ENCODE results near the gene JARID2. TPM values are rescaled to one million over a fixed set of nuclear protein-coding genes. Genes with fewer than 3 reads are reported as not detected.
A peak's percentile ranks its signal among the peaks of the same experiment; 100 is the strongest.

JARID2 gene
- total RNA-seq, 1 donor from 2014 or later, result 38.9 TPM

DNA sequence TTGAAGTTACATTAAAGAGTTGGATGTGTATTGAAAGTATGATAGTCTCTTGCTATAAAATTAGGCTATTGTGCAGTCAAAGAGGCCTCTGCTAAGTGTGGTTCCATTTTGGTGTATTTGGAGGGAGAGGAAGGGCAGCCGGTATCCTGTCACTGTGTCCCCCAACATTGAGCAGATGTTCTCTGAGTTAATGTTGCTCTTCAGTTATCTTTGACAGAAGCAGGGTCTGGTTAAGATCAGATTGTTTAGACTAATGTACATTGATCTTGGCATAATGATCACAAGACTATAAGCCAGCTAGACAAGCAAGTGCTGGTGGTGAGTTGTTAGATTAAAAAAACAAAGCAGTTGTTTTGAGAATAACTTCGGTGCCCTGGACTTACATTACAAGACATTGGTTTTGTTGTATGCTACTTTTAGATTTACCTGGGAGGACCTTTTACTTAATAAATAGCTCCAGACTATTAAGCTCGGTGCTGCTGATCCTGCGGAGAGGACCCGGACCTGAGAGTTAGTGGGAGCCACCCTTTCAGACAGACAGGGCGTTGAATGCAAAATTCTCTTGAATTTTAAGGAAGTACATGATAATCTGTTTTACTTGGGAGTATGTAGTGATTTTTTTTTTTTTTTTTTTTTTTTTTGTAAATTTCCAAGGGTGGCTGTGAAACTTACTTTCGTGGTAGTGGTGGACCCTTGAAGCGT is 97.8 kb downstream of the JARID2 start:
- no peak for TF ChIP-seq EZH2phosphoT487 (IDR thresholded peaks at IDR 0.05)
- H3K4me2 ChIP-seq, result no peak overlapping the region
- peaks cover 100% of the 10 kb centered on the region for H3K79me2 ChIP-seq (ENCODE audit: low read depth)
- H3K27me3 ChIP-seq, result no peaks in the 10 kb centered on the region
- no peaks in the 10 kb centered on the region for H3K9me3 Mint-ChIP-seq
- no peak overlapping the region for H3K4me3 ChIP-seq
- H3K4me1 ChIP-seq, result peaks cover 40% of the 10 kb centered on the region
- peak overlapping the region; percentile 21 for H3K27ac Mint-ChIP-seq
- peaks cover 66% of the 10 kb centered on the region for H4K20me1 ChIP-seq (ENCODE audit: low read depth)
- no peak overlapping the region for H3K9ac ChIP-seq
- DNase-seq (ENCODE audit: low spot score), result no peak
- H3K27ac ChIP-seq, result no peak overlapping the region
- no peak overlapping the region for H2AFZ ChIP-seq (replicated peaks)
- H3K4me1 Mint-ChIP-seq, result peaks cover 38% of the 10 kb centered on the region
- H3F3A ChIP-seq (ENCODE audit: low read depth), result no peaks in the 10 kb centered on the region
- peaks cover 3% of the 10 kb centered on the region for H3K36me3 Mint-ChIP-seq
- H3K27me3 Mint-ChIP-seq (ENCODE audit: insufficient read depth, low read depth), result no peaks in the 10 kb centered on the region
- no peak overlapping the region for H3K4me3 Mint-ChIP-seq
- no peaks in the 10 kb centered on the region for H3K9me3 ChIP-seq (ENCODE audit: low read depth)
- H3K36me3 ChIP-seq, result no peaks in the 10 kb centered on the region

DNA sequence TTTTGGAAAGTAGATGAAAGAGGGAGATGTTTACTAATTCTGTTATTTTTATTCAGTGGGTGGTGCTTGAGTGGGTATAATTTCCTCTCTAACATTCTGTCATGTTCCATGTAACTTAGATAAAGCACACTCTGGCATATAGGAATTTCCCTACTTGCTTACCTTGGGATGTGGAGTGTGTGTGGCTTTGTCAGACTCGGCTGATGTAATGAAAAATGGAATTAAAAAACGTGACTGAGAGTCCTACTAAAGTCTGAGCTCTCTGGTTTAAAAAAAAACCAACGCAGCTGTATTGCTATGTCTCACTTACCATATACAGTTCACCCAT is 98.3 kb downstream of the JARID2 start:
- peaks cover 41% of the 10 kb centered on the region for H3K4me1 ChIP-seq
- TF ChIP-seq EZH2phosphoT487 (IDR thresholded peaks at IDR 0.05), result no peak
- TF ChIP-seq, protein P1, sequence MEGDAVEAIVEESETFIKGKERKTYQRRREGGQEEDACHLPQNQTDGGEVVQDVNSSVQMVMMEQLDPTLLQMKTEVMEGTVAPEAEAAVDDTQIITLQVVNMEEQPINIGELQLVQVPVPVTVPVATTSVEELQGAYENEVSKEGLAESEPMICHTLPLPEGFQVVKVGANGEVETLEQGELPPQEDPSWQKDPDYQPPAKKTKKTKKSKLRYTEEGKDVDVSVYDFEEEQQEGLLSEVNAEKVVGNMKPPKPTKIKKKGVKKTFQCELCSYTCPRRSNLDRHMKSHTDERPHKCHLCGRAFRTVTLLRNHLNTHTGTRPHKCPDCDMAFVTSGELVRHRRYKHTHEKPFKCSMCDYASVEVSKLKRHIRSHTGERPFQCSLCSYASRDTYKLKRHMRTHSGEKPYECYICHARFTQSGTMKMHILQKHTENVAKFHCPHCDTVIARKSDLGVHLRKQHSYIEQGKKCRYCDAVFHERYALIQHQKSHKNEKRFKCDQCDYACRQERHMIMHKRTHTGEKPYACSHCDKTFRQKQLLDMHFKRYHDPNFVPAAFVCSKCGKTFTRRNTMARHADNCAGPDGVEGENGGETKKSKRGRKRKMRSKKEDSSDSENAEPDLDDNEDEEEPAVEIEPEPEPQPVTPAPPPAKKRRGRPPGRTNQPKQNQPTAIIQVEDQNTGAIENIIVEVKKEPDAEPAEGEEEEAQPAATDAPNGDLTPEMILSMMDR (IDR thresholded peaks at IDR 0.05), result no peak
- TF ChIP-seq EZH2 (IDR thresholded peaks at IDR 0.05), result no peak
- no peaks in the 10 kb centered on the region for H3K27me3 Mint-ChIP-seq (ENCODE audit: insufficient read depth, low read depth)
- no peaks in the 10 kb centered on the region for H3K36me3 ChIP-seq
- H3K4me3 Mint-ChIP-seq, result no peak overlapping the region
- H3K27me3 ChIP-seq, result no peaks in the 10 kb centered on the region
- no peak overlapping the region for H3K9ac ChIP-seq
- peaks cover 35% of the 10 kb centered on the region for H3K4me1 Mint-ChIP-seq
- no peak overlapping the region for H3K27ac ChIP-seq
- DNase-seq (ENCODE audit: low spot score), result no peak
- no peak overlapping the region for H3K4me3 ChIP-seq
- peaks cover 65% of the 10 kb centered on the region for H4K20me1 ChIP-seq (ENCODE audit: low read depth)
- H3K9me3 Mint-ChIP-seq, result no peaks in the 10 kb centered on the region
- peaks cover 100% of the 10 kb centered on the region for H3K79me2 ChIP-seq (ENCODE audit: low read depth)
- H3K27ac Mint-ChIP-seq, result no peak overlapping the region
- H3F3A ChIP-seq (ENCODE audit: low read depth), result no peaks in the 10 kb centered on the region
- no peak overlapping the region for H3K4me2 ChIP-seq
- H3K36me3 Mint-ChIP-seq, result peaks cover 4% of the 10 kb centered on the region
- no peaks in the 10 kb centered on the region for H3K9me3 ChIP-seq (ENCODE audit: low read depth)
- H2AFZ ChIP-seq (replicated peaks), result no peak overlapping the region

DNA sequence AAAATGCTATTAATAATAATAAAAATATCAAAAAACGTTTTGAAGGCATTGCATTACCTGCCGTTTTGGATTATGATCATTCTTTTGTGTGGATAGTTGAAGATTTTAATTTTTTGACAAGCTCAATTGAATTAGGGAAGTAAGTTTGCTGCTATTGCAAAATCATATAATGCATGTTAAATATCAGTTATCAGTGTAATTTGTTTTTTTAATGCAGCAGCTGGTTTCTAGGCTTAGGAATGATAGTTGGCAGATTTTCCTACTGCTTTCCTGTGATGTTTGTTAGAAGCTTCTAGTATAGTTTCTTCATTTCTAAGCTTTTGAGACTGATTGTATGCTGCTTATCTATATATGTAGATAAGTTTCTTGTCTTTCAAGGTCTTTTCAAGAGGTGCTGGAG is 99.0 kb downstream of the JARID2 start:
- H3K79me2 ChIP-seq (ENCODE audit: low read depth), result peaks cover 100% of the 10 kb centered on the region
- H3K9me3 Mint-ChIP-seq, result no peaks in the 10 kb centered on the region
- H3K9ac ChIP-seq, result no peak overlapping the region
- no peak overlapping the region for H3K27ac Mint-ChIP-seq
- no peaks in the 10 kb centered on the region for H3K27me3 ChIP-seq
- H3K4me1 Mint-ChIP-seq, result peaks cover 33% of the 10 kb centered on the region
- H3K4me2 ChIP-seq, result no peak overlapping the region
- H2AFZ ChIP-seq (replicated peaks), result no peak overlapping the region
- H3K4me3 Mint-ChIP-seq, result no peak overlapping the region
- H3K4me3 ChIP-seq, result no peak overlapping the region
- TF ChIP-seq EZH2phosphoT487 (IDR thresholded peaks at IDR 0.05), result no peak
- TF ChIP-seq, protein P1 (IDR thresholded peaks at IDR 0.05), result no peak
- TF ChIP-seq EZH2 (IDR thresholded peaks at IDR 0.05), result no peak
- no peaks in the 10 kb centered on the region for H3F3A ChIP-seq (ENCODE audit: low read depth)
- no peaks in the 10 kb centered on the region for H3K9me3 ChIP-seq (ENCODE audit: low read depth)
- no peaks in the 10 kb centered on the region for H3K36me3 ChIP-seq
- H3K36me3 Mint-ChIP-seq, result peaks cover 7% of the 10 kb centered on the region
- H3K27ac ChIP-seq, result no peak overlapping the region
- H4K20me1 ChIP-seq (ENCODE audit: low read depth), result peaks cover 66% of the 10 kb centered on the region
- H3K27me3 Mint-ChIP-seq (ENCODE audit: insufficient read depth, low read depth), result no peaks in the 10 kb centered on the region
- H3K4me1 ChIP-seq, result peaks cover 41% of the 10 kb centered on the region
- DNase-seq (ENCODE audit: low spot score), result no peak

DNA sequence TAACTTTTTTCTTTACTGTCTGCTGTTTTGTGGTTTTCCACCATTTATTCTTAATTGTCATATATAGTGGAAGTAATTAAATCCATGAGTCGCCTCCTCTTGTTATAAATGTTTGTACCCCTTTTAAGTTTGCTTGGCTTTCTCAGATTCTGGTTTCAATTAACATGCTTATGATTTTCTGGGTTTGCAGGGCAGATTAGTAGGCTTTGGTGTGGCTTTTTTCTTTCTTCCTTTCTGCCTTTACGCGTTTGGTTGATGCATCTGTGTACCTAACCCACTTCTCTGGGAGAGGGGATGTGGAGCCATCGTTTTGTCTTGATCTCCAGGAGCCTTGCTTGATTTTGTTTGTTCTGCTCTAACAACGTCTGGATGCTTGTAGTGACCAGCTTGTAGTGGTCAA is 100.4 kb downstream of the JARID2 start:
- Histone ChIP-seq H3K4me1 (peaks cover 29% of the 10 kb centered on the region), H3K36me3 (no peaks in the 10 kb centered on the region), H3K27me3 (no peaks in the 10 kb centered on the region), H3K4me3 (no peak overlapping the region), H2AFZ (replicated peaks) (no peak overlapping the region), H4K20me1 (ENCODE audit: low read depth) (peaks cover 66% of the 10 kb centered on the region), H3K9me3 (ENCODE audit: low read depth) (no peaks in the 10 kb centered on the region), H3K27ac (no peak overlapping the region), H3K79me2 (ENCODE audit: low read depth) (peaks cover 100% of the 10 kb centered on the region), H3K4me2 (no peak overlapping the region), H3F3A (ENCODE audit: low read depth) (no peaks in the 10 kb centered on the region), H3K9ac (no peak overlapping the region)
- Mint-ChIP-seq H3K27me3 (ENCODE audit: insufficient read depth, low read depth) (no peaks in the 10 kb centered on the region), H3K4me1 (peaks cover 24% of the 10 kb centered on the region), H3K27ac (no peak overlapping the region), H3K4me3 (no peak overlapping the region), H3K9me3 (no peaks in the 10 kb centered on the region), H3K36me3 (peaks cover 9% of the 10 kb centered on the region)
- TF ChIP-seq EZH2phosphoT487 (IDR thresholded peaks at IDR 0.05) (no peak), EZH2 (IDR thresholded peaks at IDR 0.05) (no peak)
- TF ChIP-seq, protein P1 (IDR thresholded peaks at IDR 0.05), result no peak
- DNase-seq (ENCODE audit: low spot score), result no peak
